GM21390 (cell line): Measurements from ENCODE around the gene EFNA2.
"Not testable (repeated sequence)": the region's sequence is repeated elsewhere in the genome, so short reads cannot be mapped to it uniquely, and the experiment has no call there.

Source experiments
- ATAC-seq: cut with Tn5 transposase; IDR thresholded peaks from one replicate; pipeline ENCODE4 v1.9.1; 2021; ENCODE audit not compliant: unreplicated experiment

EFNA2 gene

DNA sequence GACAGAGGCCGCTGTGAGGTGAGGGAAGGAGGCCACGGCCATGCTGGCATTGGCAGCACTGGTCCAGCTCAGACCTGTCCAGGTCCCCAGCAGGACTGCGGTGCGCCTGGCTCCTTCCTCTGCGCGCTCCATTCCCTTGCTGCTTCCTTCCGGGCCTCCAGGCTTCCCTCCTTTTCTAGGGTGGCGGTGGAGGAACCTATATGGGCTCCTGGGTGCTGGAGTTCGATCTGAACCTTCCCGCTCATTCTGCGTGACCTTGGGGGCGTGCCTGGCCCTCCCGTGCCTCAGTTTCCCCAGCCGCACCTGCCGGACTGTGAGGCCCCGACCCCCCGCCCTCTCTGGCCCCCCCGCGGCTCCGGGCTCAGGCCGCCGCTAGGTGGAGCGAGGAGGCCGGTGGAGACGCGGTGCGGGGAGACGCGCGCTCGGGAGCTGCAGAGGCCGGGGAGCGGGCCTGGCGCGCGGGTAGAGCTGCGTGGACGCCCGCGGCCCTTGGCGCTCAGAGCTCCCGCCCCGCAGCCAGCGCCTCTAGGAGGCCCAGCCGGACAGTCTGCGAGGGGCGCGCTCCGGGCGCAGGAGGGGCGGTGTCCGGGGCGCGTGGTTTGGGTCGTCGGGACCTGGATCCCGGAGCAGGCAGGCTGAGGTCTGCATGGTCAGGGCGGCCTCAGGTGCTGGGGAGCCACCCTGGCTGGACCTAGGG lies 29.9 kb downstream of the EFNA2 start:
- no peak for ATAC-seq

DNA sequence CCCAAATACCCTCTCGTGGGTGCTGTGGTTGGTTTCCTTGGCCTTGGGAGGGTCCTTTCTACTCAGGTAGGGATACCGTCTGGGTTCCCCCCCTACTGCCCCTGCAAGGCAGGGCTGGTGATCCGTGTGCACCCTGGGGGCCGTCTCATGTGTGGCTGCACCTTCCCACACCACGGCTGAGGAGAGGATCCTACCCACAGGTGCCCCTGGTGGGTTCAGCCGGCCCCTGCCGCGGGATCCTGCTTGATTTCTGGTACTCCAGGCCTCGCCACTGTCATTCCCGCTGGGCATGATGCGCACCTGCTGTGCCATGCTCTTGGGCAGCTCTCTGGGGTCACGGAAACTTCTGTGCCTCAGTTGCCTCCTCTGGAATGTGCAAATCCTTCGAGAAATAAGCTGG lies 30.8 kb downstream of the EFNA2 start:
- no peak for ATAC-seq

DNA sequence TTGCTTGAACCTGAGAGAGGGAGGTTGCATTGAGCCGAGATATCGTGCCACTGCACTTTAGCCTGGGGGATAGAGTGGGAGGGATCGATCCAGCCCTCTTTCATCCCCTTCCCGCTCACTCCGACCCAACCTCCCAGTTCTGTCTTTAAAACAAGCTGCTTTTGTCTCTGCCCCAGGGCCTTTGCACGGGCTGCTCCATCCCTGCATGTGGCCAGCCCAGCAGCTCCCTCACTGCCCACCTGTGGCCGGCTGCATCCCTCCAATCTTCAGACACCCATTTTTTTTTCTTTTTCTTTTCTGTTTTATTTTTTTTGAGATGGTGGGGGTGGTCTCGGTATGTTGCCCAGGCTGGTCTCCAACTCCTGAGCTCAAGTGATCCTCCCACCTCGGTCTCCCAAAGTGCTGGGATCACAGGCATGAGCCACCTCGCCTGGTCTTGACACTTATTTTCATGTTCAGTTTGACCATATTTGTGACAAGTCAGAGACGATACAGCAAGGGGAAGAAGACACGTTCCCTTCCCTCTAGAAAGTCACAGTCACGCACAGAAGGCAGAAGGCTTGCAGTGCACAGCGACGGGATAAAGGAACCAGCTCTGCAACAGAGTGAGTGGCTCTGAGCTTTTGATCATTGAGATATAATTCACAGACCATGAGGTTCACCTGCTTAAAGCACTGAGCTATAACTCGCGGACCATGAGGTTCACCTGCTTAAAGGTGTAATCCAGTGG lies 31.8 kb downstream of the EFNA2 start:
- no peak for ATAC-seq

DNA sequence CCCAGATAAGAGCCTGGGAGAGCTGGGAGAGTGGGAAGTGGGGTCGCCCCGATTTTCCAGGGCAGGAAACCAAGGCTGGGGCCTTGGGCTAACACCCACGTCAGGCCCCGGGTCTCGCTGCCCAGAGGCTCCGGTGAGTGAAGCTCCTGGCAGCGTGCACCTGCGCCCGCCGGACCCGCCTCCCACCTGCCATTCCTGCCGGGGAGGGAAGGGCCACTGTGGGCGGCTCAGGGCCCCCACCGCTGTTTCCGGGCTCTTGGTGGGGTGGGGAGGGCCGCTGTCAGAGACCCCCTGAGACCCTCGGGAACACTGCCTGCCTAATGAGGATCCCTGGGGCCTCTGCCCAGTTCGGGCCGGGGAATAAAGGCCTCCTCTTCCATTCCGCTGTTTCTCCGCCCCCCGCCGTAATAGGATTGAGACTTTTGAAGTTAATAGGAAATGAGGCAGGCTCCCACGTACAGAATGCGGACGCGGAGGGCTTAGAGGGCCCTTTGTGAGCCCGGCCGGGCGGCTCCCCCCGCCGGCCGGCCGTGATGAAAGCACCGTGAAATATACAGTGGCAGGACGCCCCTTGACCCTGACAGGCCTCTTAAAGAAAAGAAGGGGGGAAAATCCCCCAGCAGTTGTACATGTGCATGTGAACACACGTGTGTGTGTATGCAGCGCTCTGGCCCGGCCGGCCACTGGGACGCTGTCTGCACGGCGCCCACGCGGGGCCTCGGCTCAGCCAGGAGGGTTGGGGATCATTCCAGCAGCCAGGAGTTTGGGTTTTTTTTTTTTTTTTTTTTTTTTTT lies 33.2 kb downstream of the EFNA2 start:
- ATAC-seq = no peak

DNA sequence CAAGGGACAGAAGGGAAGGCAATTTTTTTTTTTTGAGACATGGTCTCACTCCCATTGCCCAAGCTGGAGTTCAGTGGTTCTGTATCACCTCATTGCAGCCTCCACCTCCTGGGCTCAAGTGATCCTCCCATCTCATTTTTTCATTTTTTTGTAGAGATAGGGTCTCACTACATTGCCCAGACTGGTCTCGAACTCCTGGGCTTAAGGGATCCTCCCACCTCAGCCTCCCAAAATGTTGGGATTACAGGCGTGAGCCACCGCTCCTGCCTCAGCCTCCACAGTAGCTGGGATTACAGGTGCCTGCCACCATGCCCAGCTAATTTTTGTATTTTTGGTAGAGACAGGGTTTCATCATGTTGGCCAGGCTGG lies 34.6 kb downstream of the EFNA2 start:
- ATAC-seq = not testable (repeated sequence)

DNA sequence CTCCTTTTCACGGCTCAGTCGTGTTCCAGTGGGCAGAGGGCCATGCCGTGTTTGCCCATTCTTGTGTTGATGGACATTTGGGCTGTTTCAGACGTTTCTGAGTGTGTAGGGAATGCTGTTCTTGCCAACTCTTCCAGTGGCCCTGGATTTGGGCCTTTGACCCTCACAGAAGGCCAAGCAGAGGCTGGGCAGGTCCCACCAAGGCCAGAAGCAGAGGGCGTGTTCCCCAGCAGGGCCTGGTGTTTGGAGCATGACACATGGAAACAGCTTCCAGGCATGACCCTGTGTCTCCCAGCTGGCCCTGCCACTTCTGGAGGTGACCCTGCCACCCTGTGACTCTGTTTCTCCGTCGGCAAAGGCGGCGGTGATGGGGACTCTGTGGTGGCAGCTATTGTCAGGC lies 35.9 kb downstream of the EFNA2 start:
- no peak for ATAC-seq

DNA sequence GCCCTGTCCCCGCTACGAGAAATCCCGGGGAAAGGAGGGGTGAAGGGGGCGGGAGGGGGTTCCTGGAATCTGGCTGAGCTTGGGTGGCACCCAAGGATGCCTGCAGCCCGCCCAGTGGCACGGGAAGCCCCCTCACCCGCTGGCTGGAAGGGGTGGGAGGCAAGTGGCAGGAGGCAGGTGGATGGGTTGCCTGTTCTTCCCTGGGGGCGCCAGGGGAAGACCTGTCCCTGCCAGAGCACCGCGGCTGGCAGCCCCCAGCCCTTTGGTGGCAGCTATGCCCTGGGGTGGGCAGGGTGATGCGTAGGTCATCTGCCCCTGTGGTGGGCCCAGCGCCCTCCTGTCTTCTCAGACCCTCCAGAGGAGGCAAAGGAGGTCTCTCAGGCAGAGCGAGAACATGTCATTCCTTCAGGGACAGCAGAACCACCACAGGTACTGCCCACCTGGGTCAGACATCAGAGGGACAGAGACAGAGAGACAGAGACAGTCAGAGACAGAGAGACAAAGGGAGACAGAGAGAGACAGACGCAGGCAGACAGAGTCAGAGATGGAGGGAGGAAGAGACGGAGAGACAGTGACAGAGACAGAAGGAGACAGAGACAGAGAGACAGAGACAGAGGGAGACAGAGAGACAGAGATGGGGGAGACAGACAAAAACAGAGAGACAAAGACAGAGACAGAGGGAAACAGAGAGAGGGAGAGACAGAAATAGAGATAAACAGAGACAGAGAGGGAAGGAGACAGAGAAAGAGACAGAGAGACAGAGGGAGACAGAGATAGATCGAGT lies 36.7 kb downstream of the EFNA2 start:
- ATAC-seq = no peak

DNA sequence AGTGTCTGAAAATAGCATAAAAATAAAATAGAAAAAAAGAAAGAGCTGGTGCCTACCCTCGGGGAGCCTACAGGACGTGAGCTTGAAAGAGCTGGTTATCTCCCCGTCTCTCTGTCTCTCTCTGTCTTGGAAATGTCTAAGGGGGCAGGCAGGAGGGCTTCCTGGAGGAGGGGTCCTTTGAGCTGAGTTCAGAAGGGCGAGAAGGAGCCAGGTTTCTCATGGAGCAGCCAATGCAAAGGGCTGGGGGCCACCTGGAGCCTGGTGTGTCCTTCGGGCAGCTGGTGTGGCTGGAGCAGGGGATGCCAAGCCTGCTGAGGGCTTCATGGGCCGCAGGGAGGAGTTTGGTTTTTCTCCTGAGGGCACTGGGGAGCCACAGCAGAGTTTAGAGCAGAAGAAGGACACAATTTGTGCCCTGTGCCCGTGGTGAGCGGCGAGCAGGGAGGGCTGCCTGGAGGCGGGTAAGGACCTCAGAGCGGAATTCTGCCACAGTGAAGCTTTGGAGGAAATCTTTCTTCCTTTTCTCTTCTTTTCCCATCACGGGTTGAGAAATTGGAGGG lies 38.7 kb downstream of the EFNA2 start:
- no peak for ATAC-seq

DNA sequence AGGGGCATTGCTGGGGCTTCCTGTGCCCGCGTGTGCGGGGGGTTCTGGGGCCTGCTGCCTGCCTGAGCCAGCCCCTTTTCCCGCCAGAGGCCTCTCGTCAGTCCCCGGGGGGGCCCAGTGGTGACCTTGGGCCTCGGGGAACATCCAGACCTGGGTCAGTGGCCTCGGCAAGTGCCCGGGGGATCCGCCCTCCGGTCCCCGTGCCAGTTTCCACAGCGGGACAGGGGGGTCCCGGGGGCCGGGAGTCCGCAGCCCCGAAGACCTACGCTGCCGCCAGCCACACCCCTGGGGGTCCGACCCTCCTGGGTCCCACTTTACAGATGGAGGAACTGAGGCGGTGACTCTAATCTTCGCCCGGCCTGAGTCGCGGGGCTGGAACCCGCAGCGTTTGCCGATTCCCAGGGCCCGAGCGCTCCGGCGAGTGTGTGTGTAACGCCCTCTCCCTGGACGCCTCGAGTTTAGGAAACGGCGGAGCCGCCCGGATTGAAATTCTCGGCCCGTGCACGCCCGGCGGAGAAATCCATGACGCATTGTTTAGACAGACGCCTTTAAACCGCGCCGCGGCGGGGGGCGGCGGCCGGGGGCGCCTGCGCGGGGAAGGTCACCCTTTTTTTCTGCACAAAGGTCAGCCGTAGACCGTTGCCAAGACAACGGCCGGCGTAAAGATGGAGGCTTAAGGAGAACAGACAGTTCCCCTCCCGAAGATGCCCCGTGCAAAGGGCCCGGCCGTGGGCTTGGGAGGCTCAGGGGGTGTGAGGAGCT lies 39.3 kb downstream of the EFNA2 start:
- no peak for ATAC-seq

DNA sequence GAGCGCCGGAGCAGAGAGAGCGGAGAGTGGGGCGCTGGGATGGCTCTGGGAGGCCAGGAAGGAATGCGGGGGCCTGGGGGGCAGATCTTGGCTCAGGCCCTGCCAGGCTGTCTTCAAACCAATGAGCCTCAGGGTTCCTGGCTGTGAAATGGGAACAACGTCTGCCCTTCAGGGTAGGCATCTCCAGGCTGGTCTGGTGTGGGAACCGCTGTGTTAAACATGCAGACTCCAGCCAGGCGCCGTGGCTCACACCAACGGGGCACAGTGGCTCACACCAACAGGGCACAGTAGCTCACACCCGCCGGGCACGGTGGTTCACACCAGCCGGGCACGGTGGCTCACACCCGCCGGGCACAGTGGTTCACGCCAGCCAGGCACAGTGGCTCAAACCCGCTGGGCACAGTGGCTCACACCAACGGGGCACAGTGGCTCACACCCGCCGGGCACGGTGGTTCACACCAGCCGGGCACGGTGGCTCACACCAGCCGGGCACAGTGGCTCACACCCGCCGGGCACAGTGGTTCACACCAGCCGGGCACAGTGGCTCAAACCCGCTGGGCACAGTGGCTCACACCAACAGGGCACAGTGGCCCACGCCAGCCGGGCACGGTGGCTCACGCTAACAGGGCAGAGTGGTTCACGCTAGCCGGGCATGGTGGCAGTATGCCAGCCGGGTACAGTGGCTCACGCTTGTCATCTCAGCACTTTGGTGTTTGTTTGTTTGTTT lies 40.1 kb downstream of the EFNA2 start:
- ATAC-seq = no peak

DNA sequence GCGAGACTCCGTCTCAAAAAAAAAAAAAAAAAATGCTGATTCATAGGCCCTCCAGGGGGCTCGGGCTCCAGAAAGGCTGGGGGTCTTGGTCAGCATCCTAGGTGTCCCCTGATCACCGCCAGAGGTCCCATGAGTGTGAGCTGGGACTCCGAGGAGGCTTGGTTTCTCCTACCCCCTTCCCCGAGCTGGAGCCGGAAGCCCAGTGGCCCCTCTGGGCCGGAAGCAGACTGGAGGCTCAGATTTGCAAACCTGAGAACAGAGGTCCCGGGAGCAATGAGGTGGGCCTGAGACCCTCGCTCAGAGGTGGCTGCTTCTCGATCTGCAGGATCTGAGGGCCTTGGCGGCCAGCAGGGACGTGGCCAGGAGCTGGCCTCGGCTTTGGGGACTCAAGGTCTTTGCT lies 41.5 kb downstream of the EFNA2 start:
- ATAC-seq = no peak

DNA sequence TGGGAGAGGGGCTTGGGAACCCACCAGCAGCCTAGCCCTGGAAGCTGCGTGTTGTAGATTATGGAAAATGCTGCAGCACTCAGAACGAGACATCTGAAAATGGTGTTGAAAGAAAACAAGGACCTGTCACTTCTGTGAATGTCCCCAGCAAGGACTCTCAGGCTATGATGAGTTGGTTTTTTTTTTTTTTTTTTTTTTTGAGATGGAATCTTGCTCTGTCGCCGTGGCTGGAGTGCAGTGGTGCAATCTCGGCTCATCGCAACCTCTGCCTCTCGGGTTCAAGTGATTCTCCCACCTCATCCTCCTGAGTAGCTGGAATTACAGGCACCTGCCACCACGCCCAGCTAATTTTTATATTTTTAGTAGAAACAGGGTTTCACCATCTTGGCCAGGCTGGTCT lies 46.5 kb downstream of the EFNA2 start:
- ATAC-seq = not testable (repeated sequence)

DNA sequence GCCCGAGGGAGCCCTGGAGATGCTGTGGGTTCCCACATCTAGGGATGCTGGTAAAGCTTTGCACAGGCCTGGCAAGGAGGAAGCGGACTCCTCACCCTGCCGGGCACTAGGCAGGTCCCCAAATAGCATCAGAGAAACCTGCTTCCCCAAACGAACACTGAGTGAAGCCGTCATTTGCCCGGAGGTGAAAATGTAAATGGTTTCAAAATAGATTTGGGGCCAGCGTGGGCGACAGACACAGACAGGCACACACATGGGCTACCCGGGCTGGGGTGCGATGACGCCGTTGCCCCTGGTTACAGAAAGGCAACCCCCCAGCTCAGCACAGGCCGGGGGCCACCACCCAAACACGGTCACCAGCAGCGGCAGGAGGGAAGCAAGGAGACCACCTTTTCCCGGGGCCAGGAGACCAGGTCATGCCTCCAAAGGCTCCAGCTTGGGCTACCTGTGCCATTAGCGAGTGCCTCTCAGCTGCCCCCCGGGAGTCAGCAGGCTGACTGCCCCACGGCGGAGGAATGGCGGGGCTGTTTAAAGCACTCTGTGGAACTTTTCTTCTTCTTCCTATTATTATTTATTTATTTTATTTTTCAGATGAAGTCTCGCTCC lies 50.5 kb downstream of the EFNA2 start:
- no peak for ATAC-seq

DNA sequence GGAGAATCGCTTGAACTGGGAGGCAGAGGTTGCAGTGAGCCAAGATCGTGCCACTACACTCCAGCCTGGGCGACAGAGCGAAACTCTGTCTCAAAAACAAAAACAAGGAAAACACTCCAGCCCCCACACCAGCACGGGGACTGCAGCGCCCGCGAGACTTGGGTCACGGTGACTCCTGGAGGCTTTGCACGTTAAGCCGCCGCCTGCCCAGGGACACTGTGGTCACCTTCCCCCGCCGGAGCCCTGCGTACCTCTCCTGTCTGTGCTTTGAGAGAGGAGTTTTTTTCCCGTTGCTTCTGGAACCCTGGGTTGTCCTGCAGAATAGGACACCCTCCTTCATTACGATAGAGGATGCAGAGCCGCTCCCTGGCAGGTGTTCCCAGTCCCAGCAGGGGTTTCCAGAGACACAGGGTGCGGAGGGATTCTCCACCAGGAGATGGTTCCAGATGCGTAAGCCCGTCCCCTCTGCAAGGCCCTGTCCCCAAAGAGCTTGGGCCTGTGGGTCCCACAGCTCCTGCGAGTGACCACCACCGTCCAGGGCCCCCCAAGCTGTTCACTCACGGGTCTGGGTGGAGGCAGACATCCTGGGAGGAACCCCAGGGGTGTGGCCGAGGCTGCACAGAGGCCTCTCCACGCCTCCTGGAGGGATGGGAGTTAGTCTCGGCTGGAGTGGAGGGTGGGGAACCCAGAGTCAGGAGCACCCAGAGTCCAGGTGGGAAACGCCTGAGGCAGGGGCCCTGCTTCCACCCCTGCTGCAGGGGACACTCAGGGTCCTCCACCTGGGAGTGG lies 55.2 kb downstream of the EFNA2 start:
- ATAC-seq = no peak

DNA sequence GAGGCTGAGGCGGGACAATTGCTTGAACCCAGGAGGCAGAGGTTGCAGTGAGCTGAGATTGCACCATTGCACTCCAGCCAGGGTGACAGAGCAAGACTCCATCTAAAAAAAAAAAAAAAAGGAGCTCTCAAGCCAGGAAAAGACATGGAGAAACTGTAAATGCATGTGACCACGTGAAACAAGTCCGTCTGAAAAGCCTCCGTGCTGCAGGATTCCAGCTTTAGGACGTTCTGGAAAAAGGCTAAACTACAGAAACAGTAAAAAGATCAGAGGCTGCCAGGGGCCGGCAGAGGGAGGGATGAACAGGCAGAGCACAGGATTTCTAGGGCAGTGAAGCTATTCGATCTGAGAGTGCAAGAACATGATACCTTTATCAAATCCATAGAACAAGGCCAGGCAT lies 57.4 kb downstream of the EFNA2 start:
- ATAC-seq = no peak

DNA sequence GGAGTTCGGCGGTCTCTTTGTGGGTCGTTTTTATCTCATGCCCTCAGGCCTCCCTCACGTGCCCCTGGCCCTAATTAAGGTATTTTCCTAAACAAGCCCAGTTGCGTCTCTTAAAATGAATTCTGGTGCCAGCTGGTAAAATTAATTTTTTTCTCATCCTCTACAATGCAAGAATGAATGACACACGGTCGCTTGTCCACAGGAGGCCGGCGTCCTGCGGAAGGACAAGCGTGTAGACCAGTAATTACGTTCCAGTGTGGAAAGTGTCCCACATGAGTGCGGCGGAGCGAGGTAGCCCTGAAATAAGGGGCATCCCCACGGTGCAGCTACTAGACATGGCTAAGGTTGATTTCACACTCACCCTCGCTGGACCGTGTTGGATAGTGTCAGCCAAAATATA lies 63.5 kb downstream of the EFNA2 start:
- ATAC-seq = no peak

DNA sequence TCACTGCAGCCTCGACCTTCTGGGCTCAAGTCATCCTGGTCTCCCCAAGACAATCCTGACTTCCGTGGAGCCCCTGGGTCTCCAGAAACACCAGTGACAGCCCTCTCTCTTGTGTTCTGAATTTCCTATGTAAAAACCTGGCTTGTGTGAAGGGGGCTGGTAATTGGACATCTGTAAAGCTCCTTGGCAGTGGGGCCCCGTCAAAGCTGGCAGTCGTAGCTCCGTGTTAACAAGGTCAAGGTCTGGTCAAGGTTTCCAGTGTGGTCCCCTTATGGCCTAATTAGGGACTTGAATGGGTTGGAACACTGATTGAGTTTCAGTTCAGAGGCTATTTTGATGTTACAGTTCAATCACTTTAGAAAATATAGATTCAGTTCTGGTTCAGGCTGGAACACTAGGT lies 65.2 kb downstream of the EFNA2 start:
- ATAC-seq = no peak
